ENCODE measurements around the gene TPM1.

Gene TPM1

GRCh38 chr15:63082366-63082765 is 39.8 kb downstream of the TPM1 start:
- DNase-seq (ENCODE audit: insufficient read length, low spot score): no peak
- no peak for FAIRE-seq
- TF ChIP-seq CTCF (IDR thresholded peaks at IDR 0.05; ENCODE audit: insufficient read depth, missing control alignments): no peak

- TF ChIP-seq CTCF (IDR thresholded peaks at IDR 0.05; ENCODE audit: insufficient read depth, missing control alignments): no peak
- FAIRE-seq: no peak
Measured at GRCh38 chr15:63083044-63083443, 40.5 kb downstream of the TPM1 start.

GRCh38 chr15:63083541-63083940 is 41.0 kb downstream of the TPM1 start:
- DNase-seq (ENCODE audit: insufficient read length, low spot score) (no peak), FAIRE-seq (no peak)
- no peak for TF ChIP-seq CTCF (IDR thresholded peaks at IDR 0.05; ENCODE audit: insufficient read depth, missing control alignments)

More at GRCh38 chr15:63083044-63083443, 40.5 kb downstream of the TPM1 start:
- DNase-seq (ENCODE audit: insufficient read length, low spot score): no peak

GRCh38 chr15:63084806-63085205 is 42.3 kb downstream of the TPM1 start:
- TF ChIP-seq CTCF (IDR thresholded peaks at IDR 0.05; ENCODE audit: insufficient read depth, missing control alignments): no peak
- FAIRE-seq (no peak), DNase-seq (ENCODE audit: insufficient read length, low spot score) (no peak)

GRCh38 chr15:63085289-63085688 is 42.7 kb downstream of the TPM1 start:
- DNase-seq (ENCODE audit: insufficient read length, low spot score): no peak
- no peak for FAIRE-seq
- TF ChIP-seq CTCF (IDR thresholded peaks at IDR 0.05; ENCODE audit: insufficient read depth, missing control alignments): no peak

- FAIRE-seq (no peak), DNase-seq (ENCODE audit: insufficient read length, low spot score) (no peak)
- TF ChIP-seq CTCF (IDR thresholded peaks at IDR 0.05; ENCODE audit: insufficient read depth, missing control alignments): no peak
Measured at GRCh38 chr15:63086271-63086670, 43.7 kb downstream of the TPM1 start.

- FAIRE-seq (no peak), DNase-seq (ENCODE audit: insufficient read length, low spot score) (no peak)
- TF ChIP-seq CTCF (IDR thresholded peaks at IDR 0.05; ENCODE audit: insufficient read depth, missing control alignments): no peak
Measured at GRCh38 chr15:63086947-63087346, 44.4 kb downstream of the TPM1 start.
